Loucy (cell line): Measurements from ENCODE around the gene TRAF4.

Source experiments
- EZH2phosphoT487 ChIP-seq: fragments of 200-600 bp; IDR thresholded peaks from 2 replicates; pipeline ENCODE4 v1.6.1; 2018; ENCODE audit warnings: antibody characterized with exemption, mild to moderate bottlenecking, moderate library complexity, borderline replicate concordance
- TF ChIP-seq, protein P1 (sequence below): fragments of 200-600 bp; sonication (generic); conservative IDR thresholded peaks from 2 replicates; pipeline ENCODE4 v1.5.1; 2014; ENCODE audit warnings: mild to moderate bottlenecking, antibody characterized with exemption, low read length

GRCh38 chr17:28746611-28747050 lies 2.8 kb downstream of the TRAF4 start:
- TF ChIP-seq, protein P1, sequence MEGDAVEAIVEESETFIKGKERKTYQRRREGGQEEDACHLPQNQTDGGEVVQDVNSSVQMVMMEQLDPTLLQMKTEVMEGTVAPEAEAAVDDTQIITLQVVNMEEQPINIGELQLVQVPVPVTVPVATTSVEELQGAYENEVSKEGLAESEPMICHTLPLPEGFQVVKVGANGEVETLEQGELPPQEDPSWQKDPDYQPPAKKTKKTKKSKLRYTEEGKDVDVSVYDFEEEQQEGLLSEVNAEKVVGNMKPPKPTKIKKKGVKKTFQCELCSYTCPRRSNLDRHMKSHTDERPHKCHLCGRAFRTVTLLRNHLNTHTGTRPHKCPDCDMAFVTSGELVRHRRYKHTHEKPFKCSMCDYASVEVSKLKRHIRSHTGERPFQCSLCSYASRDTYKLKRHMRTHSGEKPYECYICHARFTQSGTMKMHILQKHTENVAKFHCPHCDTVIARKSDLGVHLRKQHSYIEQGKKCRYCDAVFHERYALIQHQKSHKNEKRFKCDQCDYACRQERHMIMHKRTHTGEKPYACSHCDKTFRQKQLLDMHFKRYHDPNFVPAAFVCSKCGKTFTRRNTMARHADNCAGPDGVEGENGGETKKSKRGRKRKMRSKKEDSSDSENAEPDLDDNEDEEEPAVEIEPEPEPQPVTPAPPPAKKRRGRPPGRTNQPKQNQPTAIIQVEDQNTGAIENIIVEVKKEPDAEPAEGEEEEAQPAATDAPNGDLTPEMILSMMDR, result no peak
- no peak for TF ChIP-seq EZH2phosphoT487
